GM12873 (cell line): ENCODE measurements around the gene NANP.

Experiments
- CTCF ChIP-seq: IDR thresholded peaks from 2 replicates; pipeline ENCODE4 v1.5.1; 2012; ENCODE audit warnings: low read depth, mild to moderate bottlenecking, moderate library complexity, low read length, control low read depth; ENCODE audit not compliant: insufficient read depth; ENCODE audit errors: missing control alignments

NANP gene

GRCh38 chr20:25601659-25602058, 22.2 kb downstream of the NANP start:
- TF ChIP-seq CTCF = no peak

- no peak for TF ChIP-seq CTCF
These were observed 23.2 kb downstream of the NANP start for GRCh38 chr20:25600632-25601031.

- no peak for TF ChIP-seq CTCF
These were observed 31.5 kb downstream of the NANP start for GRCh38 chr20:25592135-25592852.

GRCh38 chr20:25588491-25588890, 35.3 kb downstream of the NANP start:
- no peak for TF ChIP-seq CTCF

GRCh38 chr20:25587536-25587935, 36.3 kb downstream of the NANP start:
- TF ChIP-seq CTCF = no peak

GRCh38 chr20:25586877-25587276, 36.9 kb downstream of the NANP start:
- no peak for TF ChIP-seq CTCF

GRCh38 chr20:25584905-25585704, 38.7 kb downstream of the NANP start, which contains the start of gene NINL:
Gene NINL, minus strand, starts transcription at chr20:25585531. Its CDS starts 58,944 bp downstream, at chr20:25526587.
- no peak for TF ChIP-seq CTCF
